K562 treated with DMSO at 1 percent for 48 hours (cell line): ENCODE data around the gene COLEC12. TPM values are rescaled to one million over a fixed set of nuclear protein-coding genes. Genes with fewer than 3 reads are reported as not detected.

Experiments
- total RNA-seq: library from RNA; unstranded; fragments of 300-600 nt; gene quantifications from 2 replicates; pipeline ENCODE4 v1.2.3, GENCODE V29; 2022; ENCODE audit warnings: low replicate concordance; ENCODE audit errors: extremely low read depth

COLEC12 gene
- not detected in 2 replicates for total RNA-seq

GRCh38 chr18:500632-501405 lies at the start of gene COLEC12:
Gene COLEC12 (minus strand): TSS chr18:500701. CDS start chr18:500514, 187 bp downstream.

GRCh38 chr18:267688-268552 lies 232.6 kb downstream of the COLEC12 start, which contains the start of gene THOC1:
Gene THOC1 (minus strand): TSS chr18:268047. CDS start chr18:268019, 28 bp downstream.

Other genes starting within 250 kb of the COLEC12 start
- gene THOC1, start 232.7 kb downstream of the COLEC12 start, total RNA-seq, result not detected in 2 replicates
- gene CETN1, start 79.7 kb upstream of the COLEC12 start, total RNA-seq, result not detected in 2 replicates
- gene CLUL1, start 96.3 kb upstream of the COLEC12 start, total RNA-seq, result not detected in 2 replicates
- not detected in 2 replicates for gene TYMS, start 157.0 kb upstream of the COLEC12 start, total RNA-seq
- not detected in 2 replicates for gene ENOSF1, start 211.9 kb upstream of the COLEC12 start, total RNA-seq